VCaP (cell line): ENCODE measurements around the gene TMEM135.

Source experiments
- H3K27ac ChIP-seq: fragments of 450-650 bp; 2 replicates; pipeline ENCODE4 v1.5.1; 2017
- CTCF ChIP-seq: fragments of 450-650 bp; conservative IDR thresholded peaks from 2 replicates; pipeline ENCODE4 v1.5.1; 2017; ENCODE audit warnings: mild to moderate bottlenecking, moderate library complexity

The TMEM135 gene

GRCh38 chr11:87061766-87062165 lies 24.0 kb downstream of the TMEM135 start:
- TF ChIP-seq CTCF, result no peak
- no peak overlapping the region for H3K27ac ChIP-seq

GRCh38 chr11:87063982-87064381 lies 26.2 kb downstream of the TMEM135 start:
- TF ChIP-seq CTCF, result no peak
- H3K27ac ChIP-seq, result no peak overlapping the region

GRCh38 chr11:87072787-87073186 lies 35.1 kb downstream of the TMEM135 start:
- TF ChIP-seq CTCF, result no peak
- H3K27ac ChIP-seq, result no peak overlapping the region

- no peak for TF ChIP-seq CTCF
- H3K27ac ChIP-seq, result no peak overlapping the region
Measured at GRCh38 chr11:87076260-87076783, 38.6 kb downstream of the TMEM135 start.

GRCh38 chr11:87076874-87077429 lies 39.2 kb downstream of the TMEM135 start:
- no peak for TF ChIP-seq CTCF
- no peak overlapping the region for H3K27ac ChIP-seq

GRCh38 chr11:87081358-87081757 lies 43.6 kb downstream of the TMEM135 start:
- no peak for TF ChIP-seq CTCF
- no peak overlapping the region for H3K27ac ChIP-seq

GRCh38 chr11:87082590-87082989 lies 44.9 kb downstream of the TMEM135 start:
- no peak for TF ChIP-seq CTCF
- no peak overlapping the region for H3K27ac ChIP-seq
